Activated naive CD4-positive, alpha-beta T cell treated with anti-CD3 and anti-CD28 coated beads, Interleukin-2, amount 50 U/mL, for 72 hours (primary cell): Measurements from ENCODE around the gene STAT4. TPM values are rescaled to one million over a fixed set of nuclear protein-coding genes. Genes with fewer than 3 reads are reported as not detected.

Source experiments
- ATAC-seq, 2 donors: fragments of 150-1000 bp; cut with Tn5 transposase; 2 replicates each; pipeline ENCODE4 v1.10.0; 2021; ENCODE audit warnings: mild to moderate bottlenecking in 2 of 2, moderate library complexity in 2 of 2
- DNase-seq, 2 donors: peaks; one replicate each; pipeline ENCODE4 v3.0.0; 2021 to 2022; ENCODE audit warnings: low spot score in 2 of 2
- H3K27ac Mint-ChIP-seq, 2 donors: one replicate each; pipeline ENCODE4 v1.8.0; 2022; ENCODE audit warnings: mild to moderate bottlenecking in 2 of 2, mixed read lengths in 2 of 2
- H3K36me3 Mint-ChIP-seq, 2 donors: one replicate each; pipeline ENCODE4 v1.8.0; 2022; ENCODE audit warnings: mixed read lengths in 2 of 2
- H3K9me3 Mint-ChIP-seq, 2 donors: one replicate each; pipeline ENCODE4 v1.8.0; 2022; ENCODE audit warnings: mixed read lengths in 2 of 2
- total RNA-seq, 2 donors: library from RNA; stranded (reverse); gene quantifications; one replicate each; pipeline ENCODE4 v1.2.3, GENCODE V29; 2022

The STAT4 gene
- total RNA-seq, 2 donors from 2014 or later = 56.5 to 67.1 TPM

- DNase-seq (no peak), ATAC-seq (no peak)
- Mint-ChIP-seq H3K27ac (peak overlapping the region in 1 of 2 donors; percentile 45), H3K36me3 (peaks cover 40 to 52% of the 10 kb centered on the region in 2 donors), H3K9me3 (peaks cover 0 to 26% of the 10 kb centered on the region in 2 donors)
Observed at GRCh38 chr2:191082321-191082720, 68.5 kb downstream of the STAT4 start.

GRCh38 chr2:191081411-191082155, 69.2 kb downstream of the STAT4 start:
- no peak for DNase-seq
- Mint-ChIP-seq H3K27ac (no peak overlapping the region), H3K36me3 (peaks cover 36 to 50% of the 10 kb centered on the region in 2 donors), H3K9me3 (peaks cover 0 to 19% of the 10 kb centered on the region in 2 donors)
- ATAC-seq = no peak

- ATAC-seq = peak; percentile 78 to 93
- no peak for DNase-seq
- peaks cover 25 to 50% of the 10 kb centered on the region in 2 donors for H3K36me3 Mint-ChIP-seq
- H3K27ac Mint-ChIP-seq = peak overlapping the region; percentile 81 to 85
- peaks cover 0 to 14% of the 10 kb centered on the region in 2 donors for H3K9me3 Mint-ChIP-seq
Observed at GRCh38 chr2:191078165-191078867, 72.5 kb downstream of the STAT4 start.

- peak overlapping the region; percentile 53 to 68 for H3K27ac Mint-ChIP-seq
- peaks cover 7 to 44% of the 10 kb centered on the region in 2 donors for H3K36me3 Mint-ChIP-seq
- ATAC-seq (no peak), DNase-seq (no peak)
- no peaks in the 10 kb centered on the region for H3K9me3 Mint-ChIP-seq
Observed at GRCh38 chr2:191070276-191070675, 80.5 kb downstream of the STAT4 start.

- ATAC-seq (no peak), DNase-seq (no peak)
- Mint-ChIP-seq H3K9me3 (no peaks in the 10 kb centered on the region), H3K36me3 (peaks cover 11 to 45% of the 10 kb centered on the region in 2 donors), H3K27ac (peak overlapping the region in 1 of 2 donors; percentile 68)
Observed at GRCh38 chr2:191069606-191070005, 81.2 kb downstream of the STAT4 start.

GRCh38 chr2:191066919-191067233, 83.9 kb downstream of the STAT4 start:
- H3K36me3 Mint-ChIP-seq = peaks cover 24 to 57% of the 10 kb centered on the region in 2 donors
- ATAC-seq = no peak
- peak overlapping the region in 1 of 2 donors; percentile 70 for H3K27ac Mint-ChIP-seq
- H3K9me3 Mint-ChIP-seq = no peaks in the 10 kb centered on the region
- DNase-seq = no peak

GRCh38 chr2:191066197-191066918, 84.4 kb downstream of the STAT4 start:
- H3K36me3 Mint-ChIP-seq = peaks cover 29 to 57% of the 10 kb centered on the region in 2 donors

GRCh38 chr2:191065785-191066184, 85.0 kb downstream of the STAT4 start:
- peaks cover 34 to 57% of the 10 kb centered on the region in 2 donors for H3K36me3 Mint-ChIP-seq
- ATAC-seq (no peak), DNase-seq (no peak)
- peak overlapping the region; percentile 10 to 70 for H3K27ac Mint-ChIP-seq
- H3K9me3 Mint-ChIP-seq = peaks cover 0 to 4% of the 10 kb centered on the region in 2 donors

More at GRCh38 chr2:191066197-191066918, 84.4 kb downstream of the STAT4 start:
- ATAC-seq = peak; percentile 56 to 75
- Mint-ChIP-seq H3K9me3 (peaks cover 0 to 2% of the 10 kb centered on the region in 2 donors), H3K27ac (peak overlapping the region; percentile 10 to 70)
- DNase-seq = no peak

- ATAC-seq = peak; percentile 32 to 46
- peaks cover 36 to 58% of the 10 kb centered on the region in 2 donors for H3K36me3 Mint-ChIP-seq
- peak overlapping the region; percentile 69 to 86 for H3K27ac Mint-ChIP-seq
- DNase-seq = no peak
- peaks cover 0 to 4% of the 10 kb centered on the region in 2 donors for H3K9me3 Mint-ChIP-seq
Observed at GRCh38 chr2:191064590-191064989, 86.2 kb downstream of the STAT4 start.

- ATAC-seq (no peak), DNase-seq (no peak)
- peaks cover 36 to 57% of the 10 kb centered on the region in 2 donors for H3K36me3 Mint-ChIP-seq
- peak overlapping the region in 1 of 2 donors; percentile 71 for H3K27ac Mint-ChIP-seq
- H3K9me3 Mint-ChIP-seq = peaks cover 0 to 4% of the 10 kb centered on the region in 2 donors
Observed at GRCh38 chr2:191063584-191063983, 87.2 kb downstream of the STAT4 start.

- no peak for DNase-seq
- Mint-ChIP-seq H3K36me3 (peaks cover 33 to 50% of the 10 kb centered on the region in 2 donors), H3K27ac (peak overlapping the region; percentile 6 to 77), H3K9me3 (peaks cover 0 to 4% of the 10 kb centered on the region in 2 donors)
- peak in 1 of 2 donors; percentile 14 for ATAC-seq
Observed at GRCh38 chr2:191061381-191061980, 89.3 kb downstream of the STAT4 start.

GRCh38 chr2:191059308-191059707, 91.5 kb downstream of the STAT4 start:
- H3K9me3 Mint-ChIP-seq = peaks cover 0 to 4% of the 10 kb centered on the region in 2 donors
- peak in 1 of 2 donors; percentile 23 for DNase-seq
- peak; percentile 94 to 98 for ATAC-seq
- H3K36me3 Mint-ChIP-seq = peaks cover 27 to 43% of the 10 kb centered on the region in 2 donors
- peak overlapping the region in 1 of 2 donors; percentile 11 for H3K27ac Mint-ChIP-seq

- Mint-ChIP-seq H3K36me3 (peaks cover 10 to 20% of the 10 kb centered on the region in 2 donors), H3K27ac (no peak overlapping the region), H3K9me3 (peaks cover 0 to 1% of the 10 kb centered on the region in 2 donors)
- peak; percentile 36 to 54 for ATAC-seq
- no peak for DNase-seq
Observed at GRCh38 chr2:191056228-191056627, 94.6 kb downstream of the STAT4 start.

- DNase-seq = no peak
- H3K9me3 Mint-ChIP-seq = no peaks in the 10 kb centered on the region
- H3K36me3 Mint-ChIP-seq = peaks cover 0 to 5% of the 10 kb centered on the region in 2 donors
- no peak overlapping the region for H3K27ac Mint-ChIP-seq
- no peak for ATAC-seq
Observed at GRCh38 chr2:191053256-191053655, 97.5 kb downstream of the STAT4 start.

- DNase-seq = no peak
- peaks cover 0 to 2% of the 10 kb centered on the region in 2 donors for H3K36me3 Mint-ChIP-seq
- no peak overlapping the region for H3K27ac Mint-ChIP-seq
- no peaks in the 10 kb centered on the region for H3K9me3 Mint-ChIP-seq
- ATAC-seq = peak; percentile 62 to 69
Observed at GRCh38 chr2:191051825-191052778, 98.7 kb downstream of the STAT4 start.
